Suprapubic skin (tissue), 4 donors: ENCODE measurements around the gene P2RX4.

Experiments
- POLR2A ChIP-seq, 2 donors: fragments of 450-650 bp; IDR thresholded peaks; one replicate each; pipeline ENCODE4 v1.6.1; 2017; ENCODE audit warnings: antibody characterized with exemption in 2 of 2, mild to moderate bottlenecking in 2 of 2, moderate library complexity in 2 of 2
- POLR2AphosphoS5 ChIP-seq, 3 donors: sonication (generic); formaldehyde crosslinking; IDR thresholded peaks; one replicate each; pipeline ENCODE4 v1.6.1; 2017; ENCODE audit warnings: antibody characterized with exemption in 3 of 3
- TF ChIP-seq, protein P1 (sequence below), 2 donors: fragments of 200-600 bp in 1 of 2; fragments of 450-650 bp in 1 of 2; sonication (generic) in 1 of 2; IDR thresholded peaks; one replicate each; pipeline ENCODE4 v1.5.1; 2016 to 2019; ENCODE audit warnings: antibody characterized with exemption in 2 of 2, mild to moderate bottlenecking in 1 of 2, moderate library complexity in 1 of 2

DNA sequence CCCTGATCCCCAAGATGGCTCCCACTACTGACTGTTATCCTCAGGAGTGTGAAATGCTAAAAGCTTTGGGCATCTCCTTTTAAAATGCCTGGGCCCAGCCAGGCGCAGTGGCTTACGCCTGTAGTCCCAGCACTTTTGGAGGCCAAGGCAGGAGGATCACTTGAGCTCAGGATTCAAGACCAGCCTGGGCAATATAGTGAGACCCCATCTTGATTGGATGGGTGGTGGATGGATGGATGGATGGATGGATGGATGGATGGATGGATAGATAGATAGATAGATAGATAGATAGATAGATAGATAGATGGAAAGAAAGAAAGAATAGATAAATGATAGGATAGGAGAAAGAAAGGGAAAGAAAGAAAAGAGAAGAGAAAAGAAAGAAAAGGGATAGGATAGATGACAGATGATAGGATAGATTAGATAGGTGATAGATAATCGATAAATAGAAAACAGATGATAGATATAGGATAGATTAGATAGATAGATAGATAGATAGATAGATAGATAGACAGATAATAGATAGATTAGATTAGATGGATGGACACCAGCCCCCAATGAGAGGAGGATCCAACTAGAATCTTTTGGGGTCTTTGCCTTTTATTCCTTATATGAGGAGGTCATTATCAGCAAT, 9.5 kb downstream of the P2RX4 start:
- TF ChIP-seq, protein P1, sequence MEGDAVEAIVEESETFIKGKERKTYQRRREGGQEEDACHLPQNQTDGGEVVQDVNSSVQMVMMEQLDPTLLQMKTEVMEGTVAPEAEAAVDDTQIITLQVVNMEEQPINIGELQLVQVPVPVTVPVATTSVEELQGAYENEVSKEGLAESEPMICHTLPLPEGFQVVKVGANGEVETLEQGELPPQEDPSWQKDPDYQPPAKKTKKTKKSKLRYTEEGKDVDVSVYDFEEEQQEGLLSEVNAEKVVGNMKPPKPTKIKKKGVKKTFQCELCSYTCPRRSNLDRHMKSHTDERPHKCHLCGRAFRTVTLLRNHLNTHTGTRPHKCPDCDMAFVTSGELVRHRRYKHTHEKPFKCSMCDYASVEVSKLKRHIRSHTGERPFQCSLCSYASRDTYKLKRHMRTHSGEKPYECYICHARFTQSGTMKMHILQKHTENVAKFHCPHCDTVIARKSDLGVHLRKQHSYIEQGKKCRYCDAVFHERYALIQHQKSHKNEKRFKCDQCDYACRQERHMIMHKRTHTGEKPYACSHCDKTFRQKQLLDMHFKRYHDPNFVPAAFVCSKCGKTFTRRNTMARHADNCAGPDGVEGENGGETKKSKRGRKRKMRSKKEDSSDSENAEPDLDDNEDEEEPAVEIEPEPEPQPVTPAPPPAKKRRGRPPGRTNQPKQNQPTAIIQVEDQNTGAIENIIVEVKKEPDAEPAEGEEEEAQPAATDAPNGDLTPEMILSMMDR (IDR thresholded peaks at IDR 0.05): no peak
- TF ChIP-seq POLR2A (IDR thresholded peaks at IDR 0.05) (no peak), POLR2AphosphoS5 (IDR thresholded peaks at IDR 0.05) (no peak)
